HG03342 (cell line): ENCODE measurements around the gene NCKAP5.
"Not testable (repeated sequence)": the region's sequence is repeated elsewhere in the genome, so short reads cannot be mapped to it uniquely, and the experiment has no call there.

Source experiments
- ATAC-seq: cut with Tn5 transposase; IDR thresholded peaks from one replicate; pipeline ENCODE4 v1.9.1; 2021; ENCODE audit warnings: mild to moderate bottlenecking, moderate library complexity; ENCODE audit not compliant: unreplicated experiment

The NCKAP5 gene

DNA sequence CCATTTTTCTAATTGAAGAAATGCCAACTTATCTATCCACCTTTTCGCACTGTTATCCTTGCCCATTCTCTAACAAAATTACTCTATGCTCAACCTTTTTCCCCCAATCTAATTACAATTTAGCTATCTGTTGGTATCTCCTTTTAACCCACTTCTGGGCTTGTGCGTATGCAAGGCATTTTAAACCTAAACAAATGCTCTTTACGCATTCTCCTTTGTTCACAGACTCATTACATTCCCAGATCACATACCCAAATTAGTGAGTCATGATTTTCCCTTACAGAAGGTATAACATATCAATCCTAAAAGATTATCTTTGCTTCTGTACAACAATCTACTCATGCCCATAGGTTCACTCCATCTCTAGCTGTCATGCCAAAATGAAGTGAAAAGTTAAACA, 826.5 kb downstream of the NCKAP5 start:
- no peak for ATAC-seq

DNA sequence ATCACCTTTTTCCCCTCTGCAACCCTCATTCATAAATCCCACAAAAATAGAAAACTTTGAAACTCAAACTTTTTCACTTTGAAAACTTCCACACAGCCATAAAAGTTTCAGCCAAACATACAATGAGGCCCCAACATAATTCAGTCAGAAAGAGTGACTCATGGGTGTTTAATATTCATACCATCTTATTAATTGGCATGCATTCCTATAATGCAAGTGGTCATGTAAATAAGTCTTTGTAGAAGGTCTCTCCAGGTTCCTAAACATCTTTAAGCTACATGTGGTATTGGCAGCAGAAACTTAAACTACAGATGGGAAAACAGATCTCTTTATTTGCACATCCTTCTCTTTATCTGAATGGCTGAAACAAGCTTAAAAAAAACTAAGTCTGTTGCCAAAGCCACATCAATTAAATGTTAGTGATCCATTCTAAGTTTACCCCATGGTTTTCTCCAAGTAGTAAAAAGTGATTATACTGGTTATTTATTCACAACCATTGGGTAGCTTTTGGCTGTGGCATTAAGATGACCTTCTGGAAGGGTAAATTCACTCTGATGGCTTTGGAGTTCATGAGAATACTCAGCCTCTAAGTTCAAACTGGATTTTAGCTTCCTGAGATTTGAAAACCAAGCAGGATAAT, 828.1 kb downstream of the NCKAP5 start:
- no peak for ATAC-seq

DNA sequence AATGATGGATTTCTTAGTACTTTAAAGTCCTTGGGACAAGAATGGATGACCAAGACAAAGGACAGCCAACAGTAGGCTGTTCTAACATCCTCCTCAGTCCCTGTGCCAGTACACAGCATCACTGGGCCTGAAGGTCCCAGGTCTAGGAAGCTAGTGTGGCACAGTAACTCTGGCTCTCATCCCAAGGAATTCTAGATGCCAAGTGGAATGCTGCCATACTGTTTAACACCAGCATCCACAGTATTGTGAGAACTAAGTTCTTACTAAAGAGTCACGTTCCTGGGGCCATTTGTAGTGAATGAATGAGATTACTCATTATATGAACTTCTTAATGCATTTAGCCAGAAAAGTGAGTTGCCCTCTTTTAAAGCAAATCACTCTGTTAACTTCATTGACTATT, 830.0 kb downstream of the NCKAP5 start:
- ATAC-seq: no peak

DNA sequence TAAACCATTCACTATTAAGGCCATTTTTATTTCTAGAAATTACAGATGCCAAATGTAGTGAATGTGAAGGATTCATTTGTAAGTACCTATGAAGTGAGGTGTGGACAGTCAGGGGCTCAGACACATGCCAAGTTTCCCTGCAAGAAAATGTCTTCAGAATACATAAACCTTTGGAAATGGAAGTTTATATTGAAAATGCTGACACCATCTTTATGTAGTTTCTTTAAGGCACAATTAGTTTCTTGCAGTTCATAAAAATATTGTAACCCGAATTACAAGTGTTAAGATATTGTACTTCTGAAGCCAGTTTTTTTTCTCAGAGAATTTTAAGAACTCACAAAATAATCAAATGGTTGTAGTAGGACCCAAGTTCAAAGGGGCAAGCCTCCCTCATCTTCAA, 832.2 kb downstream of the NCKAP5 start:
- no peak for ATAC-seq

- no peak for ATAC-seq
Observed at GRCh38 chr2:132734961-132735360, 833.3 kb downstream of the NCKAP5 start.

DNA sequence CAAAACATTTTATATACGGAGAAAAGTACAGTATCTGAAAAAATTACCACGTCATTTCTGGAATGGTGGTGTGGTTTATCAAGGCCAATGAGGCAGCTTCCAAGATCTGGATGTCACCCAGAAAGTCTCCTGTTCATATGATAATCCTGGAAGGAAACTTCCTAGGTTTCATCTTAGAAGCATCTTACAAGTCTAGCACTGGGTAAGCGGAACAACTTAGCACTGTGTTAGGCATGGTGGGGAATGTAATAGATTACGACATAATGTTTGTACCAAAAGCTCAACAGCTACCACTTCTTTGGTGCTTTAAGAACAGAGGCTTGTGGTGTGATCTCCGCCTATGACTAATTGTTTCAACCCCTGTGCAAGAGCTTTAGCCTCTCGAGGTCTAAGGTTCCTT, 835.2 kb downstream of the NCKAP5 start:
- ATAC-seq: no peak

GRCh38 chr2:132732694-132733093, 835.6 kb downstream of the NCKAP5 start:
- no peak for ATAC-seq

DNA sequence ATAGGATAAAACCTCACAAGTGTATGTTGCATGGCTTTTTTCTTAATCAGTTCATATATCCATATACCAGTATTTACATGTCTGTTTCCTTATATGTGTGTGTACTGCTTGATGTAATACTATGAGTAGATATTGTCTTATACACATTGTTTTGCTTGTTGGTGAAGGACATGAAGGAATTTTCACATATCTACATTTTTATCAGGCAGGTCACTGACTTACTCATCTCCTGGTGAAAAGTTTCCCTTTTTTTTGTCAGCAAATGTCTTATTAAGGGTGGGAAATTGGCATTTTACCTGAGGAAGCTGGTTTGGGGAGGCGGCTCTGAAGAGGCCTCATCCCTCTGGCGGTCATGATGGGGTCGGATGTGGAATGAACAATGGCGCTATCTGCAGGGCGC, 836.8 kb downstream of the NCKAP5 start:
- ATAC-seq: no peak

- ATAC-seq: no peak
Observed at GRCh38 chr2:132730611-132731010, 837.7 kb downstream of the NCKAP5 start.

DNA sequence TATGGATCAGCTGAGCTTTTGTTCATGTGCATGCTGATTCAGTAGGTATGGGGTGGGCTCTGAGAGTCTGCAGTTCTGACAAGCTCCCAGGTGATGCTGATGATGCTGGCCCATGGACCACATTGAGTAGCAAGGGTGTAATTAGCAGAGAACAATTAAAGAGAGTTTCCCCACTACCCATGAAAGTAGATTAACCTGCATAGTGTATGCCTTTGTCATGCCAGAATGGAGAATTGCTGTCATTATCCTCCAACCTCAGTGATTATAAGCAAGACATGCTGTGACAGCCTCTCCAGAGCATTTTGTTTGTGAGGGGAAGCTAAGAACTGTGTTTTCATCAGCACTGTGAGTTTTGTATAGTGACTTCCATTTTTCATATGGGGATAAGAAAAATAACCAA, 838.7 kb downstream of the NCKAP5 start:
- no peak for ATAC-seq

DNA sequence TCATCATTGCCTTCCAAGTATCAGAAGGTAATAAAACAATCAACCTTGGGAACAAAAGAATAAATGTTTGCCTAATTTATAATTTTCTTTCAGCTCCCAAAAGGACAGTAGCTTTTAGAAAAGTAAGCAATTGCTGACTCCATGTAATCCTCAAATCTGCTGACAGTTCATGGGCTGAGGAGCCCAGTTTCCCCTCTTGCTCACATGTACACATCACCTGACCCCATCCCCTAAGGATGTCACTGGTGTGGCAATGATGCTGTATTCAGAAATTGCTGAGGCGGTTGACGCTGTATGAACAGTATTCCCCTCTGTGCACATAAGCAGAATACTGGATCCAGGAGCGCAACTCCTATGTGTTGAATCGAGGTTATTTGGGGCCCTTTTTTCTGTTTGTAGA, 842.1 kb downstream of the NCKAP5 start:
- no peak for ATAC-seq

- ATAC-seq: no peak
Observed at GRCh38 chr2:132725748-132726147, 842.5 kb downstream of the NCKAP5 start.

DNA sequence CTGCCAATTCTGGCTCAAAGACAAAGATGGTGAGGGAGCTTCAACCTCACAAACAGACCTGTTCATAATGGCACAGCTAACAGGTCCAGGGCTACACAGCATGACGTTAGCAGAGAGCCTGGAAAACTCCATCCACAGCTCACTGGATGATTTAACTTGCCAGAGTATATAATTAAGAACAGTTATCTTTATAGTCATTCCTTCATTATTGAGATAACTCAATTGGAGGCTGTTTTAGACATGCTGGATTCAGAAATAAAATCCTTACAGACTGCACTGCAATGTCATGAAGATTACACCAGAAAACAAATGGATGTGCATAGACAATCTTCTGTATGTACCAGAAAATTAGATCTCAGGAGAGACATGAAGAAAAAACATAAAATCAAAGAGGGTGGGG, 843.1 kb downstream of the NCKAP5 start:
- ATAC-seq: no peak

DNA sequence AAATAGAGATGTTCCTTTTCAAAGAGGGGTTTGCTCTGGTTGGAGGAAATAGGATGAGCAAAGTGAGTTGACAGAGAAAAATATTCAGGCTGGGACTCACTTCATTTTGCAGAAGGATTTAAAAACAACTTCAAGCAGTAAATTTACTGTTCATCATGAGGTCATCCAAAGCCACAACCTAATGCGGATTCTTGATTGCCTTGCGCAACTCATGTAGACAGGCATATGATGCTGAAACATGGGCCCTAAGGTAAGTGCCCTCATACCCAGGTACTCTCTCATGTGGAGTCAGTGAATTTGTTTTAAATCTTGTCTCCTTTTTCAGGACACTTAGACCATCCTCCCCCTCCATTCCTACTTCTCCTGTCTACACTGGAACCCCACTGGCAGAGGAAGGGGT, 846.3 kb downstream of the NCKAP5 start:
- no peak for ATAC-seq

DNA sequence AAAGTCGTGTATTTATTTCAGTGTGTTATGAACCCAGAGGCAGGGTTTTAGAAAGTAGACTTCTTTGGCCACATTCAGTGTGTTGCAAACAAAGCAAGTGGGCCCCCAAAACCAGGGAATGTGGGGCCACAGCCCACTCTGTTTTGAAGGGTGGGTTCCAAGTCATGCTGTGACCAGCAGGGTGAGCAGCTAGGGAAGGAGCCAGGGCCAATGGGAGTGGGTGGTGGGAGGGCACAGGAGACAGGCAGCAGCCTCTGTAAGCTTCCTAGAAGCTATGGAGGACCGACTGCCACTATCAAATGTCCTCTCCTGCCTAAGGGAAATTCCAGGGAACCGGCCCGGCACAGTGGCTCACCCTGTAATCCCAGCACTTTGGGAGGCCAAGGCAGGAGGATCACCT, 847.9 kb downstream of the NCKAP5 start:
- no peak for ATAC-seq

DNA sequence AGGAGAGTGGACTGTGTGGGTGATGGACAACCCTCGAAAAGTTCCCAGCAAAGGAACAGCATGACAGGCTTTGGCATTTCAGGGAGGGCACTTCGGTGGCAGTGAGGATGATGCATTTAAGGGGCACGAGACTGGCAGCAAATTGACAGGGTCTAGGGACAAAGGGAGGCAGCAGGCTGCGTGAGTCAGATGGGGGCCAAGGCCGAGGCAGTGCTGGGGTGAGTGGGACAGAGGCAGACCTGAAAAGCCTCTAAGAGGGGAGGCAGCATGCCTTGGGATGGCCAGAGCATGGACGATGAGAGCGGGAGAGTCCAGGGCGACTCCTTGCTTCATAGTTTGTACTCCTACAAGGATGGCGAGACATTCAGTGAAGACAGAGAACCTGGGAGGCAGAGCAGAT, 848.8 kb downstream of the NCKAP5 start:
- no peak for ATAC-seq

GRCh38 chr2:132716954-132717353, 851.3 kb downstream of the NCKAP5 start:
- no peak for ATAC-seq

GRCh38 chr2:132715386-132716351, 852.6 kb downstream of the NCKAP5 start:
- ATAC-seq: peak; percentile 79

DNA sequence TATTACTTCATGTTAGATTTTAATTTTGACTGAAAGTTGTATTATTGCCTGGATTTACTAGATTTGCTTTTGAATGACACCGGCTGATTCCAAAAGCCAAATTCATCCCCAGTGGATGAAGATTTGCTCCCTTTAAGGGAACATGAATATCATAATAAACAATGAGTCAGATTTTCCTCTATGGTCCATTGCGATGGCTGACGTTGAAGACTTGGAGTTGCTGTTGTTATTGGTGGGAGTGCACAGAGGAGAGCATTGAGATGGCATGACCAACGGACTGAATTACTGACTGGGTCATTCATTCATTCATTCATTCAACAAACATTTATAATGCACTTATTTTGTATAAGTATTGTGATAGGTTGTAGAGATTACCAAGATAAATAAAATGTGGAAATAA, 864.9 kb downstream of the NCKAP5 start:
- no peak for ATAC-seq

- ATAC-seq: no peak
Observed at GRCh38 chr2:132701810-132702209, 866.5 kb downstream of the NCKAP5 start.

DNA sequence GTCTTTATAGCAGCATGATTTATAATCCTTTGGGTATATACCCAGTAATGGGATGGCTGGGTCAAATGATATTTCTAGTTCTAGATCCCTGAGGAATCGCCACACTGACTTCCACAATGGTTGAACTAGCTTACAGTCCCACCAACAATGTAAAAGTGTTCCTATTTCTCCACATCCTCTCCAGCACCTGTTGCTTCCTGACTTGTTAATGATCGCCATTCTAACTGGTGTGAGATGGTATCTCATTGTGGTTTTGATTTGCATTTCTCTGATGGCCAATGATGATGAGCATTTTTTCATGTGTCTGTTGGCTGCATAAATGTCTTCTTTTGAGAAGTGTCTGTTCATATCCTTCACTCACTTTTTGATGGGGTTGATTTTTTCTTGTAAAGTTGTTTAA, 868.5 kb downstream of the NCKAP5 start:
- not testable (repeated sequence) for ATAC-seq

DNA sequence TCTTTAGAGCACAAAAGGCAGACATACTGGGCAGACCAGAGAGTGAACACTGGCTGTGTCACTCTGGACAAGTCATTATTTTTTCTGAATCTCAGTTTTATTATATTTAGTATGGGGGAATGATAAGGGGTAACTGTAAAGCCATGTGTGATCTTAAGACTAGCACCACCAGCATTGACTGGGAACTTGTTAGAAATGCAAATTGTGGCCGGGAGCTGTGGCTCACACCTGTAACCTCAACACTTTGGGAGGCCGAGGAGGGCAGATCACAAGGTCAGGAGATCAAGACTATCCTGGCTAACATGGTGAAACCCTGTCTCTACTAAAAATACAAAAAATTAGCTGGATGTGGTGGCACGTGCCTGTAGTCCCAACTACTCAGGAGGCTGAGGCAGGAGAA, 869.9 kb downstream of the NCKAP5 start:
- not testable (repeated sequence) for ATAC-seq
